HG03095 (cell line): ENCODE data around the gene HRK.
"Not testable (repeated sequence)": the region's sequence is repeated elsewhere in the genome, so short reads cannot be mapped to it uniquely, and the experiment has no call there.

Experiments used
- ATAC-seq: cut with Tn5 transposase; IDR thresholded peaks from one replicate; pipeline ENCODE4 v1.9.1; 2021; ENCODE audit warnings: moderate library complexity; ENCODE audit not compliant: unreplicated experiment

HRK gene

GRCh38 chr12:116820064-116820656, 61.1 kb downstream of the HRK start:
- ATAC-seq, result no peak

GRCh38 chr12:116818948-116819832, 62.1 kb downstream of the HRK start:
- peak; percentile 88 for ATAC-seq

- ATAC-seq, result no peak
Observed at GRCh38 chr12:116818341-116818856, 62.8 kb downstream of the HRK start.

- ATAC-seq, result not testable (repeated sequence)
Observed at GRCh38 chr12:116814766-116815165, 66.5 kb downstream of the HRK start.

GRCh38 chr12:116813271-116814041, 67.8 kb downstream of the HRK start:
- no peak for ATAC-seq

DNA sequence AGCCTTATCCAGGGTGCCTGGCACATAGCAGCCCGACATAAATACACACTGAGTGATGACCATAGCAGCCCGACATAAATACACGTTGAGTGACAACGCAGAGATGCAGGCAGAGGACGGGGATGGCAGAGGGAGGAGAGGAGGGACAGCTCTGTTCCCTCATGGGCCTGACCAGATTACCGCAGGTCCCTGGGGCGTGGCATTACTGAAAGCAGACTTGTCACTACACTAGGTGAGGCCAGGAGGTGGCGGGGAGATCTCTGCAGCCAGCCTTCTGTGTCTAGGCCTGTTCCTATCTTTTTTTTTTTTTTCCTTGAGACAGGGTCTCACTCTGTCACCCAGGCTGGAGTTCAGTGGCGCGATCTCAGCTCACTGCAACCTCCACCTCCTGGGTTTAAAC, 69.0 kb downstream of the HRK start:
- no peak for ATAC-seq

- ATAC-seq, result no peak
Observed at GRCh38 chr12:116808113-116809105, 72.8 kb downstream of the HRK start.

GRCh38 chr12:116807546-116807945, 73.7 kb downstream of the HRK start:
- no peak for ATAC-seq

GRCh38 chr12:116806845-116807440, 74.3 kb downstream of the HRK start:
- no peak for ATAC-seq
